Measurements from ENCODE around the gene KRTAP9-9. TPM values are rescaled to one million over a fixed set of nuclear protein-coding genes. Genes with fewer than 3 reads are reported as not detected.
"Not testable (repeated sequence)": the region's sequence is repeated elsewhere in the genome, so short reads cannot be mapped to it uniquely, and the experiment has no call there.

KRTAP9-9 gene
- total RNA-seq, 1 donor from 2014 or later: not detected

- peaks cover 19% of the 10 kb centered on the region for H3K27me3 Mint-ChIP-seq
- no peaks in the 10 kb centered on the region for H3K4me1 Mint-ChIP-seq (ENCODE audit: unreplicated experiment)
- TF ChIP-seq, protein P1, sequence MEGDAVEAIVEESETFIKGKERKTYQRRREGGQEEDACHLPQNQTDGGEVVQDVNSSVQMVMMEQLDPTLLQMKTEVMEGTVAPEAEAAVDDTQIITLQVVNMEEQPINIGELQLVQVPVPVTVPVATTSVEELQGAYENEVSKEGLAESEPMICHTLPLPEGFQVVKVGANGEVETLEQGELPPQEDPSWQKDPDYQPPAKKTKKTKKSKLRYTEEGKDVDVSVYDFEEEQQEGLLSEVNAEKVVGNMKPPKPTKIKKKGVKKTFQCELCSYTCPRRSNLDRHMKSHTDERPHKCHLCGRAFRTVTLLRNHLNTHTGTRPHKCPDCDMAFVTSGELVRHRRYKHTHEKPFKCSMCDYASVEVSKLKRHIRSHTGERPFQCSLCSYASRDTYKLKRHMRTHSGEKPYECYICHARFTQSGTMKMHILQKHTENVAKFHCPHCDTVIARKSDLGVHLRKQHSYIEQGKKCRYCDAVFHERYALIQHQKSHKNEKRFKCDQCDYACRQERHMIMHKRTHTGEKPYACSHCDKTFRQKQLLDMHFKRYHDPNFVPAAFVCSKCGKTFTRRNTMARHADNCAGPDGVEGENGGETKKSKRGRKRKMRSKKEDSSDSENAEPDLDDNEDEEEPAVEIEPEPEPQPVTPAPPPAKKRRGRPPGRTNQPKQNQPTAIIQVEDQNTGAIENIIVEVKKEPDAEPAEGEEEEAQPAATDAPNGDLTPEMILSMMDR (conservative IDR thresholded peaks at IDR 0.05): no peak
- no peaks in the 10 kb centered on the region for H3K9me3 Mint-ChIP-seq
- no peak within 1 kb of the TSS for H3K4me3 Mint-ChIP-seq
- H3K36me3 Mint-ChIP-seq: no peaks in the 10 kb centered on the region
- no peak for DNase-seq (ENCODE audit: extremely low spot score, unreplicated experiment)
- no peak within 1 kb of the TSS for H3K27ac Mint-ChIP-seq
These were observed 9.9 kb downstream of the KRTAP9-9 start, which contains the start of gene KRTAP9-6 for GRCh38 chr17:41265078-41265477. Gene KRTAP9-6, plus strand, starts transcription at chr17:41265378. Its CDS starts 0 bp downstream, at chr17:41265378.

DNA sequence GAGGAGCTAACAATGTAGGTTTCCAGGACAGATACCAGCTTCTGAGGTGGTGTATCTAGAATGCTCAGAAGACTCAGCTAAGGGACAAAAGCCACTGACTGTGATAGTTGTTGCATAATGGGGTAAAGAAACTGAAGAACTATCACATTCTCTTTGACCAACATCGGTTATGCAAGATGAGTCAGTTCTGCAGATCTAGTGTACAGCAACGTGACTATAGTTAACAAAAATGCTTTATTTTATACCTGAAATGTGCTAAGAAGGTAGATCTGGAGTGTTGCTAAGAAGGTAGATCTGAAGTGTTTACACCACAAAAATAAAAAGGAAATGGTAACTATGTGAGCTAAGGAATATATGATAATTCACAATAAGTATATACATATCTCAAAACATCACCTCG is 12.5 kb downstream of the KRTAP9-9 start:
- no peak for DNase-seq (ENCODE audit: extremely low spot score, unreplicated experiment)
- H3K4me1 Mint-ChIP-seq (ENCODE audit: unreplicated experiment): no peaks in the 10 kb centered on the region
- TF ChIP-seq, protein P1 (conservative IDR thresholded peaks at IDR 0.05): no peak
- no peak overlapping the region for H3K4me3 Mint-ChIP-seq
- peaks cover 7% of the 10 kb centered on the region for H3K27me3 Mint-ChIP-seq
- no peak overlapping the region for H3K27ac Mint-ChIP-seq
- no peaks in the 10 kb centered on the region for H3K36me3 Mint-ChIP-seq
- H3K9me3 Mint-ChIP-seq: no peaks in the 10 kb centered on the region

GRCh38 chr17:41271323-41271722 is 16.1 kb downstream of the KRTAP9-9 start:
- not testable (repeated sequence) for H3K4me3 Mint-ChIP-seq; H3K9me3 Mint-ChIP-seq; H3K27me3 Mint-ChIP-seq; H3K4me1 Mint-ChIP-seq (ENCODE audit: unreplicated experiment); DNase-seq (ENCODE audit: extremely low spot score, unreplicated experiment); H3K36me3 Mint-ChIP-seq; H3K27ac Mint-ChIP-seq

DNA sequence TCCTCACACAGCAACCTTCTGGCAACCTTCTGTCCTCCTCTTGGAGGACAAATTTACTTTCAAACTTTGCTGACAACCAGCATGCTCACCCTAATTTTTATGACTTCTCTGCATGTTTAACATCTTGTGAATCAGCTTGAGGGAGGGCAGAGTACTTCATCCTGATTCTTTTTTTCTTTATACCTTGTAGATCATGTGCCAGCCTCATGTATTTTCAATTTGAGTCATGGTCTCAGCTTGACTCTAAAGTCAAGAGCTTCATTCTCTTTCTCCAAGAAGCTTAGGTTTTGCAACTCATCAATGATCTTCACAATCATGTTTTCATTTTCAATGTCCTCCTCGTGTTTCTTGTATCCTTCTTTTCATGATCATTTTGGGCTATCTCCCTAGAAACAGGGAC is 16.7 kb downstream of the KRTAP9-9 start:
- no peak for DNase-seq (ENCODE audit: extremely low spot score, unreplicated experiment)
- no peak overlapping the region for H3K27ac Mint-ChIP-seq
- H3K4me1 Mint-ChIP-seq (ENCODE audit: unreplicated experiment): no peaks in the 10 kb centered on the region
- no peak overlapping the region for H3K4me3 Mint-ChIP-seq
- H3K27me3 Mint-ChIP-seq: peaks cover 8% of the 10 kb centered on the region
- H3K36me3 Mint-ChIP-seq: no peaks in the 10 kb centered on the region
- TF ChIP-seq, protein P1 (conservative IDR thresholded peaks at IDR 0.05): no peak
- no peaks in the 10 kb centered on the region for H3K9me3 Mint-ChIP-seq

GRCh38 chr17:41275648-41276190 is 20.5 kb downstream of the KRTAP9-9 start, which contains the start of gene KRTAP9-7:
Gene KRTAP9-7, plus strand, starts transcription at chr17:41275698. Its CDS starts 0 bp downstream, at chr17:41275698.
- H3K27ac Mint-ChIP-seq; H3K36me3 Mint-ChIP-seq; H3K27me3 Mint-ChIP-seq; H3K4me1 Mint-ChIP-seq (ENCODE audit: unreplicated experiment); H3K9me3 Mint-ChIP-seq; DNase-seq (ENCODE audit: extremely low spot score, unreplicated experiment); H3K4me3 Mint-ChIP-seq: not testable (repeated sequence)

- TF ChIP-seq, protein P1 (conservative IDR thresholded peaks at IDR 0.05): no peak
- H3K27me3 Mint-ChIP-seq: peaks cover 8% of the 10 kb centered on the region
- no peaks in the 10 kb centered on the region for H3K9me3 Mint-ChIP-seq
- H3K36me3 Mint-ChIP-seq: no peaks in the 10 kb centered on the region
- no peaks in the 10 kb centered on the region for H3K4me1 Mint-ChIP-seq (ENCODE audit: unreplicated experiment)
- no peak overlapping the region for H3K4me3 Mint-ChIP-seq
- DNase-seq (ENCODE audit: extremely low spot score, unreplicated experiment): no peak
- H3K27ac Mint-ChIP-seq: no peak overlapping the region
These were observed 23.2 kb downstream of the KRTAP9-9 start for GRCh38 chr17:41278176-41278955.

All from type B pancreatic cell (in vitro differentiated cells).